Loucy (cell line): Measurements from ENCODE around the gene MRPS2.

ENCODE experiments used
- H2AFZ ChIP-seq: fragments of 200-600 bp; sonication (generic); 2 replicates; pipeline ENCODE4 v1.6.0; 2016; ENCODE audit warnings: antibody characterized with exemption, mild to moderate bottlenecking, low read length, moderate library complexity
- H3F3A ChIP-seq: fragments of 200-600 bp; 2 replicates; pipeline ENCODE4 v1.6.0; 2016; ENCODE audit warnings: antibody characterized with exemption, low read depth, mild to moderate bottlenecking
- H3K27me3 ChIP-seq: fragments of 200-600 bp; sonication (generic); 2 replicates; pipeline ENCODE4 v1.6.1; 2014; ENCODE audit warnings: low read length, mild to moderate bottlenecking; ENCODE audit not compliant: insufficient read depth, poor library complexity, severe bottlenecking
- H3K36me3 ChIP-seq: fragments of 200-600 bp; sonication (generic); 2 replicates; pipeline ENCODE4 v1.6.1; 2016; ENCODE audit warnings: low read length; ENCODE audit not compliant: insufficient read depth
- H3K4me1 ChIP-seq: fragments of 200-600 bp; sonication (generic); 2 replicates; pipeline ENCODE4 v1.5.1; 2014; ENCODE audit warnings: low read length, mild to moderate bottlenecking; ENCODE audit not compliant: insufficient read depth, poor library complexity, severe bottlenecking
- H3K4me2 ChIP-seq: fragments of 200-600 bp; sonication (generic); 2 replicates; pipeline ENCODE4 v1.6.0; 2014; ENCODE audit warnings: antibody characterized with exemption, low read length, low read depth, mild to moderate bottlenecking; ENCODE audit not compliant: poor library complexity, severe bottlenecking
- H3K4me3 ChIP-seq: fragments of 200-600 bp; sonication (generic); 2 replicates; pipeline ENCODE4 v1.5.1; 2014; ENCODE audit warnings: low read length, mild to moderate bottlenecking, mixed read lengths; ENCODE audit not compliant: poor library complexity, severe bottlenecking
- H3K79me2 ChIP-seq: fragments of 200-600 bp; sonication (generic); 2 replicates; pipeline ENCODE4 v1.6.1; 2014; ENCODE audit warnings: low read length; ENCODE audit not compliant: insufficient read depth
- H3K9ac ChIP-seq: fragments of 200-600 bp; sonication (generic); 2 replicates; pipeline ENCODE4 v1.6.0; 2014; ENCODE audit warnings: mild to moderate bottlenecking, low read depth, low read length, moderate library complexity; ENCODE audit not compliant: poor library complexity, severe bottlenecking
- H3K9me2 ChIP-seq: fragments of 200-600 bp; sonication (generic); replicated peaks from 2 replicates; pipeline ENCODE4 v1.6.1; 2016; ENCODE audit warnings: low read depth, low read length, mixed read lengths
- H3K9me3 ChIP-seq: fragments of 200-600 bp; sonication (generic); 2 replicates; pipeline ENCODE4 v1.6.1; 2014; ENCODE audit warnings: mild to moderate bottlenecking, antibody characterized with exemption, low read length, low read depth; ENCODE audit not compliant: insufficient read depth
- H4K20me1 ChIP-seq: fragments of 200-600 bp; sonication (generic); 2 replicates; pipeline ENCODE4 v1.6.0; 2014; ENCODE audit warnings: antibody characterized with exemption, low read length, mild to moderate bottlenecking; ENCODE audit not compliant: insufficient read depth, poor library complexity, severe bottlenecking
- EZH2phosphoT487 ChIP-seq: fragments of 200-600 bp; IDR thresholded peaks from 2 replicates; pipeline ENCODE4 v1.6.1; 2018; ENCODE audit warnings: antibody characterized with exemption, mild to moderate bottlenecking, moderate library complexity, borderline replicate concordance
- TF ChIP-seq, protein P1 (sequence below): fragments of 200-600 bp; sonication (generic); conservative IDR thresholded peaks from 2 replicates; pipeline ENCODE4 v1.5.1; 2014; ENCODE audit warnings: mild to moderate bottlenecking, antibody characterized with exemption, low read length

The MRPS2 gene

DNA sequence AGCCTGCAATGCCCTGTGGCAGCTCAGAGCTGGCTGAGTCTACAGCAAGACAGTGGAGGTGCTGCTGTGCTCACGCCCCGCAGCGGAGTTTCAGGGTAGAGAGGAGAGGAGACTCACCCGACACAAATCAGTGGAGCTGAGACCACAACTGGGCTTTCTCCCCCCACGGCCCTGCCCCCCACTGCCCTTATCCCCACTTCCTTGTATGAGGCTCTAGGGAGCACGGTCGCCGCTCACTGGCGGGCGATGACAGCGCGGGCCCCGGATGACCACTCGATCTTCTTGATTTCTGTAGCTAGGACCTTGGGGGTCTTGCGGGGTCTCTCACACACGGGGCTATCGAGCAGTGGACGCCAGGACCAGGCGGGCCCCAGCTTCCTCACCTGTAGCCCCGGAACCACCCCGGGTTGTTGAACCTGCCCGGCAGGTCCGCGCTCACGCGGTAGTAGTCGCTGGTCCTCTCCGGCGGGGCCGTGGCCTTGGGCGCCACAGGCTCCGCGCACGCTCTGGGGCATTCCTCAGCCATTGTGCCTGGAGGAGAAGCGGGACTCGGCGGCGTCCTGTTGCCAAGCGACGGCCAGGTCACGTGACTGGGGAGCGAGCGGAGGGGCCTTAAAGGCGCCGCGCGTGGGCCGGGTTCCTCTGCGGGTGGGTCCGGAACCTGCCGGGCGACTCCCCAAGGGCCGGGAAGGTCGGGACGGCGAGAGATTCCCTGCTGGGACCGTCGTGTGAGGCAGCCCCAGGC, 984 bp upstream of the MRPS2 start:
- Histone ChIP-seq H3K4me3 (peak overlapping the region; percentile 74), H3K36me3 (peaks cover 16% of the 10 kb centered on the region; the same call in 1 of the 2 replicates), H3K27me3 (peaks cover 3% of the 10 kb centered on the region)

DNA sequence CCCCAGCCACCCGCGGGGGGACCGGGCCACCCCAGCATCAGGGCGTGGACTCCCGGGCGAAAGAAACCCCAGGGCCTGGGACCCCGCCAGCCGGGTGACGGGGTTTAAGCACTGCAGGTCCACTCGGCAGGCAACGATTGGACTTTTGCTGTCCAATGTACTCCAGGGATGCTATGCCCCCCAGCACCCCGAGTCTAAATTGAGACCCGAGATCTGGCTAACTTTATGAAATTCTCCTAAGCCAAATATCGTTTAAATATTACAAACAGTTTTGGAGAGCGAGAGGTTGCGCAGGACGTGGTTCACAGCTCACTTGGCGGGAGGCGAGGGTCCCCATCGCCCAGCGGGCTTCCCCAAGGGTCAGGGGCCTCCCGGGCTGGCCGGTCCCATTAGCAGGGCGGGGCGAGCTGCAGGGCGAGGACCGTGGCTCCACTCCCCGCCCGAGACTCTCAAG, 384 bp upstream of the MRPS2 start:
- TF ChIP-seq EZH2phosphoT487, result no peak
- TF ChIP-seq, protein P1, sequence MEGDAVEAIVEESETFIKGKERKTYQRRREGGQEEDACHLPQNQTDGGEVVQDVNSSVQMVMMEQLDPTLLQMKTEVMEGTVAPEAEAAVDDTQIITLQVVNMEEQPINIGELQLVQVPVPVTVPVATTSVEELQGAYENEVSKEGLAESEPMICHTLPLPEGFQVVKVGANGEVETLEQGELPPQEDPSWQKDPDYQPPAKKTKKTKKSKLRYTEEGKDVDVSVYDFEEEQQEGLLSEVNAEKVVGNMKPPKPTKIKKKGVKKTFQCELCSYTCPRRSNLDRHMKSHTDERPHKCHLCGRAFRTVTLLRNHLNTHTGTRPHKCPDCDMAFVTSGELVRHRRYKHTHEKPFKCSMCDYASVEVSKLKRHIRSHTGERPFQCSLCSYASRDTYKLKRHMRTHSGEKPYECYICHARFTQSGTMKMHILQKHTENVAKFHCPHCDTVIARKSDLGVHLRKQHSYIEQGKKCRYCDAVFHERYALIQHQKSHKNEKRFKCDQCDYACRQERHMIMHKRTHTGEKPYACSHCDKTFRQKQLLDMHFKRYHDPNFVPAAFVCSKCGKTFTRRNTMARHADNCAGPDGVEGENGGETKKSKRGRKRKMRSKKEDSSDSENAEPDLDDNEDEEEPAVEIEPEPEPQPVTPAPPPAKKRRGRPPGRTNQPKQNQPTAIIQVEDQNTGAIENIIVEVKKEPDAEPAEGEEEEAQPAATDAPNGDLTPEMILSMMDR, result no peak
- H3K9me2 ChIP-seq, result no peaks in the 10 kb centered on the region
- peaks cover 10% of the 10 kb centered on the region for H3K4me1 ChIP-seq
- H3K36me3 ChIP-seq, result peaks cover 22% of the 10 kb centered on the region; the same call in 1 of the 2 replicates
- H3F3A ChIP-seq, result no peaks in the 10 kb centered on the region
- H4K20me1 ChIP-seq, result peaks cover 32% of the 10 kb centered on the region
- H3K4me2 ChIP-seq, result peak overlapping the region; percentile 89
- H3K79me2 ChIP-seq, result peaks cover 24% of the 10 kb centered on the region
- H3K27me3 ChIP-seq, result peaks cover 3% of the 10 kb centered on the region
- H3K9ac ChIP-seq, result peak overlapping the region; percentile 60
- peak overlapping the region; percentile 86 for H2AFZ ChIP-seq
- peak overlapping the region; percentile 74 for H3K4me3 ChIP-seq
- no peaks in the 10 kb centered on the region for H3K9me3 ChIP-seq

More for the DNA sequence above, 984 bp upstream of the MRPS2 start:
- H3K4me1 ChIP-seq, result peaks cover 10% of the 10 kb centered on the region
- H4K20me1 ChIP-seq, result peaks cover 28% of the 10 kb centered on the region
- no peaks in the 10 kb centered on the region for H3K9me3 ChIP-seq
- H3K9me2 ChIP-seq, result no peaks in the 10 kb centered on the region
- no peaks in the 10 kb centered on the region for H3F3A ChIP-seq
- TF ChIP-seq, protein P1, result no peak; the same call in 1 of the 2 replicates
- TF ChIP-seq EZH2phosphoT487, result no peak
- peaks cover 24% of the 10 kb centered on the region for H3K79me2 ChIP-seq
- peak overlapping the region; percentile 89 for H3K4me2 ChIP-seq
- H3K9ac ChIP-seq, result peak overlapping the region; percentile 60
- peak overlapping the region; percentile 86 for H2AFZ ChIP-seq

DNA sequence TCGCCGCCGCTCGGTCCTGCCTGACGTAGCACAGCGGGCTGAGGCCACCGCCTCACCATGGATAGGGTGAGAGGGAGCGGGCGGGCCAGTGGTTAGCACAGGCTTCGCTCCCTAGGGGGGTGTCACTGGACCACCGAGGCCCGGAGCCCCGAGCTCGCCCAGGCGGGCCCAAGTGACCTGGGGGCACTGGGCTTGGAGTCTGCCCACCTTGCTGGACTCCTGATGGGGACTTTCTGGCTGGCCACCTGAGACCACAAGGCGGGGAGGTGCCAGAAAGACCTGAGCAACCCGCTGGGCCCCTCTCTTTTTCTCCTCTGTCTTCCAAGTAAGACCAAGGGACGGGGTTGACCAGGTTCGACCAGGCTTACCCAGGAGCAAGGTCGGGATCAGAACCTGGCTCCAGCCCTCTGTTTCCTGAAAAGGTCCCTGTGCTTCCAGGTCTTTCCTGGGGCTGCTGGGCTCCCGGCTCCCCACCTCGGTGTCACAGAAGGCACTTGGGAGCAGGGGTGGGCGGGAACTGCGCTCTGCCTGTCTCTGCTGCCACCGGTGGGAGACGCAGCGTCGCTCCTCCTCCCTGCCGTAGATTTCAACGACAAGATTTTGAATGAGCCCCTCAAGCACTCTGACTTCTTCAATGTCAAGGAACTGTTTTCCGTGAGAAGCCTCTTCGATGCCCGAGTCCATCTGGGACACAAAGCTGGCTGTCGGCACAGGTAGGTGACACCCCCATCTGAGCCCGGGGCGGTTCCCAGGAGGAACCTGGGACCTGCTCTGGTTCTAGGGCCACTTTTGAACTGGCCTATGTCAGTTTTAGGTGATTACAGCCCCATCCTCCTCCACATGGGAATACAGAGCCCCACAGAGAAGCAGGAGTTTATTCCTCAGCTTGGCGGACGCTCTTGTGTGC, 1.0 kb downstream of the MRPS2 start:
- H2AFZ ChIP-seq, result peak overlapping the region; percentile 90; the same call in 1 of the 2 replicates
- no peaks in the 10 kb centered on the region for H3K9me2 ChIP-seq

More for the DNA sequence above, 1.0 kb downstream of the MRPS2 start:
- Histone ChIP-seq H3K36me3 (peaks cover 24% of the 10 kb centered on the region; the same call in 1 of the 2 replicates), H3K4me3 (peak overlapping the region; percentile 74), H3K9me3 (no peaks in the 10 kb centered on the region), H3K9ac (peak overlapping the region; percentile 98), H3K4me2 (peak overlapping the region; percentile 89), H3F3A (no peaks in the 10 kb centered on the region), H3K27me3 (peaks cover 3% of the 10 kb centered on the region), H3K4me1 (peaks cover 10% of the 10 kb centered on the region), H4K20me1 (peaks cover 34% of the 10 kb centered on the region), H3K79me2 (peaks cover 24% of the 10 kb centered on the region)
- TF ChIP-seq, protein P1, result no peak
- no peak for TF ChIP-seq EZH2phosphoT487
